Measurements from ENCODE around the gene RSBN1L. TPM values are rescaled to one million over a fixed set of nuclear protein-coding genes. Genes with fewer than 3 reads are reported as not detected.

RSBN1L gene
- polyA plus RNA-seq, 1 donor from 2014 or later, result 24.7 TPM

DNA sequence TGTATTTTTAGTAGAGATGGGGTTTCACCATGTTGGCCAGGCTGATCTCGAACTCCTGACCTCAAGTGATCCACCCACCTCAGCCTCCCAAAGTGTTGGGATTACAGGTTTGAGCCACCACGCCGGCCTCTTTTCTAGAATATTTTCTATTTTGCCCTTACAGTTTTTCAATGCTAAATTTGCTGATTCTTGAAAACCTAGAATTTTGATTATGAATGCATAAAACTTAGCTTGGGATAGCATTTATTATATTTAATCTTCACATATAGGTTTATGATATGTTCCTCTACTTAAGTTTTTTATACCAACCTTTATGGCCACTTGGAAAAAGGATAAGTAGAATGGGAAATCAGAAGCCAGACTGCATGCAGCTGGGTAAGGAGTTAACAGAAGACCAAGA lies 99.8 kb downstream of the RSBN1L start:
- H4K20me1 ChIP-seq (ENCODE audit: insufficient read depth), result no peaks in the 10 kb centered on the region
- H3K36me3 ChIP-seq (ENCODE audit: insufficient read depth, low read length), result no peaks in the 10 kb centered on the region
- TF ChIP-seq RAD21 (conservative IDR thresholded peaks at IDR 0.05), result no peak
- no peak for TF ChIP-seq EP300 (conservative IDR thresholded peaks at IDR 0.05; ENCODE audit: poor library complexity, severe bottlenecking)
- no peak for TF ChIP-seq EZH2 (IDR thresholded peaks at IDR 0.05; ENCODE audit: borderline replicate concordance, insufficient read depth, low read length, poor library complexity, severe bottlenecking)
- TF ChIP-seq, protein P1, sequence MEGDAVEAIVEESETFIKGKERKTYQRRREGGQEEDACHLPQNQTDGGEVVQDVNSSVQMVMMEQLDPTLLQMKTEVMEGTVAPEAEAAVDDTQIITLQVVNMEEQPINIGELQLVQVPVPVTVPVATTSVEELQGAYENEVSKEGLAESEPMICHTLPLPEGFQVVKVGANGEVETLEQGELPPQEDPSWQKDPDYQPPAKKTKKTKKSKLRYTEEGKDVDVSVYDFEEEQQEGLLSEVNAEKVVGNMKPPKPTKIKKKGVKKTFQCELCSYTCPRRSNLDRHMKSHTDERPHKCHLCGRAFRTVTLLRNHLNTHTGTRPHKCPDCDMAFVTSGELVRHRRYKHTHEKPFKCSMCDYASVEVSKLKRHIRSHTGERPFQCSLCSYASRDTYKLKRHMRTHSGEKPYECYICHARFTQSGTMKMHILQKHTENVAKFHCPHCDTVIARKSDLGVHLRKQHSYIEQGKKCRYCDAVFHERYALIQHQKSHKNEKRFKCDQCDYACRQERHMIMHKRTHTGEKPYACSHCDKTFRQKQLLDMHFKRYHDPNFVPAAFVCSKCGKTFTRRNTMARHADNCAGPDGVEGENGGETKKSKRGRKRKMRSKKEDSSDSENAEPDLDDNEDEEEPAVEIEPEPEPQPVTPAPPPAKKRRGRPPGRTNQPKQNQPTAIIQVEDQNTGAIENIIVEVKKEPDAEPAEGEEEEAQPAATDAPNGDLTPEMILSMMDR (IDR thresholded peaks at IDR 0.05; ENCODE audit: poor library complexity, severe bottlenecking), result no peak
- TF ChIP-seq MXI1 (conservative IDR thresholded peaks at IDR 0.05; ENCODE audit: poor library complexity, severe bottlenecking), result no peak
- TF ChIP-seq REST (IDR thresholded peaks at IDR 0.05; ENCODE audit: borderline replicate concordance), result no peak
- TF ChIP-seq POLR2AphosphoS5 (IDR thresholded peaks at IDR 0.05), result no peak
- TF ChIP-seq TAF1 (IDR thresholded peaks at IDR 0.05; ENCODE audit: low read depth), result no peak
- TF ChIP-seq SMC3 (conservative IDR thresholded peaks at IDR 0.05; ENCODE audit: poor library complexity), result no peak
- H3K27me3 ChIP-seq (ENCODE audit: insufficient read depth, low read depth, low read length), result no peaks in the 10 kb centered on the region
- H3K79me2 ChIP-seq (replicated peaks; ENCODE audit: insufficient read depth, low read length), result peaks cover 36% of the 10 kb centered on the region
- H3K9me2 ChIP-seq (ENCODE audit: insufficient read depth, low read length), result no peaks in the 10 kb centered on the region
- peaks cover 7% of the 10 kb centered on the region for H3F3A ChIP-seq (ENCODE audit: insufficient read depth, low read length, poor library complexity, severe bottlenecking)
- H3K27ac ChIP-seq (ENCODE audit: low read length), result no peak overlapping the region
- H3K9ac ChIP-seq (ENCODE audit: low read length), result no peak overlapping the region
- no peak overlapping the region for H2AFZ ChIP-seq (ENCODE audit: low read depth, low read length)
- H3K4me3 ChIP-seq (ENCODE audit: low read length), result peak overlapping the region; percentile 77
- H3K4me2 ChIP-seq (ENCODE audit: low read length), result peak overlapping the region; percentile 25
- H3K9me3 ChIP-seq (ENCODE audit: low read length), result no peaks in the 10 kb centered on the region

DNA sequence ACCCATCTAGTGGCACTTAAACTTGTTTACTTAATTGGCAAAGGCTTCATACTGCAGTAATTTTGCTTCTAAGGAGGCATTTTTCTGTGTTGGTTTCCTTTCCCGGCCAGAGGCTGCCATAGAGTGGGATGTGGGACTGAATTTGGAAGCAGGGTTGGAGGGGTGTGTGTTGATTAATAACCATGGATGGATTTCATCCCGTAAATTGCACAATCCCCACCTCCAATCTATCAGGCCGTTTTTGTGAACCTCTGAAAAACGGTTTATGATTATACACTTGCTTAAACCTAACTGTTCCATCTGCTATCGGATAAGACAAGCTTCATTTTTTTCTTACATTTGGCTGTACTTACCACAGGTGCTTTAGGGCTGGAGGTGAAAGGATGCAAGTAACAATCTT lies 100.7 kb downstream of the RSBN1L start:
- no peaks in the 10 kb centered on the region for H4K20me1 ChIP-seq (ENCODE audit: insufficient read depth)
- no peaks in the 10 kb centered on the region for H3K27me3 ChIP-seq (ENCODE audit: insufficient read depth, low read depth, low read length)
- peak overlapping the region; percentile 79 for H3K4me2 ChIP-seq (ENCODE audit: low read length)
- peaks cover 43% of the 10 kb centered on the region for H3K79me2 ChIP-seq (replicated peaks; ENCODE audit: insufficient read depth, low read length)
- peaks cover 7% of the 10 kb centered on the region for H3F3A ChIP-seq (ENCODE audit: insufficient read depth, low read length, poor library complexity, severe bottlenecking)
- peak overlapping the region; percentile 77 for H3K4me3 ChIP-seq (ENCODE audit: low read length)
- no peak overlapping the region for H3K9ac ChIP-seq (ENCODE audit: low read length)
- TF ChIP-seq REST (IDR thresholded peaks at IDR 0.05; ENCODE audit: borderline replicate concordance) (no peak), SMC3 (conservative IDR thresholded peaks at IDR 0.05; ENCODE audit: poor library complexity) (no peak), EZH2 (IDR thresholded peaks at IDR 0.05; ENCODE audit: borderline replicate concordance, insufficient read depth, low read length, poor library complexity, severe bottlenecking) (no peak), TAF1 (IDR thresholded peaks at IDR 0.05; ENCODE audit: low read depth) (no peak), MXI1 (conservative IDR thresholded peaks at IDR 0.05; ENCODE audit: poor library complexity, severe bottlenecking) (no peak), POLR2AphosphoS5 (IDR thresholded peaks at IDR 0.05) (no peak), RAD21 (conservative IDR thresholded peaks at IDR 0.05) (no peak), EP300 (conservative IDR thresholded peaks at IDR 0.05; ENCODE audit: poor library complexity, severe bottlenecking) (no peak)
- TF ChIP-seq, protein P1 (IDR thresholded peaks at IDR 0.05; ENCODE audit: poor library complexity, severe bottlenecking), result no peak
- H3K36me3 ChIP-seq (ENCODE audit: insufficient read depth, low read length), result no peaks in the 10 kb centered on the region
- H3K9me3 ChIP-seq (ENCODE audit: low read length), result no peaks in the 10 kb centered on the region
- no peak overlapping the region for H2AFZ ChIP-seq (ENCODE audit: low read depth, low read length)
- H3K27ac ChIP-seq (ENCODE audit: low read length), result no peak overlapping the region
- H3K9me2 ChIP-seq (ENCODE audit: insufficient read depth, low read length), result no peaks in the 10 kb centered on the region
